HG03565 (cell line): ENCODE measurements around the gene SRPK3.
"Not testable (repeated sequence)": the region's sequence is repeated elsewhere in the genome, so short reads cannot be mapped to it uniquely, and the experiment has no call there.

ENCODE experiments used
- ATAC-seq: cut with Tn5 transposase; IDR thresholded peaks from one replicate; pipeline ENCODE4 v1.9.1; 2021; ENCODE audit warnings: mild to moderate bottlenecking, moderate library complexity; ENCODE audit not compliant: unreplicated experiment

SRPK3 gene

GRCh38 chrX:153745067-153745433 is 35.8 kb upstream of the SRPK3 start:
- not testable (repeated sequence) for ATAC-seq

- ATAC-seq: no peak
Observed at GRCh38 chrX:153746359-153746758, 34.5 kb upstream of the SRPK3 start.

- not testable (repeated sequence) for ATAC-seq
Observed at GRCh38 chrX:153746991-153747390, 33.9 kb upstream of the SRPK3 start.

GRCh38 chrX:153749017-153749416 is 31.8 kb upstream of the SRPK3 start:
- ATAC-seq: not testable (repeated sequence)

GRCh38 chrX:153750127-153750774 is 30.6 kb upstream of the SRPK3 start:
- no peak for ATAC-seq

GRCh38 chrX:153755136-153755535 is 25.7 kb upstream of the SRPK3 start:
- no peak for ATAC-seq

- ATAC-seq: no peak
Observed at GRCh38 chrX:153761863-153762262, 19.0 kb upstream of the SRPK3 start.

- ATAC-seq: no peak
Observed at GRCh38 chrX:153762626-153763173, 18.1 kb upstream of the SRPK3 start.

GRCh38 chrX:153763298-153763932 is 17.4 kb upstream of the SRPK3 start:
- ATAC-seq: no peak

- ATAC-seq: no peak
Observed at GRCh38 chrX:153763989-153764755, 16.7 kb upstream of the SRPK3 start, which contains the start of gene PLXNB3. Gene PLXNB3 (plus strand): TSS chrX:153764249. CDS start chrX:153765536, 1,287 bp downstream.

GRCh38 chrX:153764786-153765137 is 16.1 kb upstream of the SRPK3 start:
- ATAC-seq: no peak

- ATAC-seq: no peak
Observed at GRCh38 chrX:153765138-153766079, 15.4 kb upstream of the SRPK3 start.

GRCh38 chrX:153766098-153766817 is 14.6 kb upstream of the SRPK3 start:
- ATAC-seq: no peak

- no peak for ATAC-seq
Observed at GRCh38 chrX:153766871-153767673, 13.8 kb upstream of the SRPK3 start.

GRCh38 chrX:153767674-153768055 is 13.2 kb upstream of the SRPK3 start:
- ATAC-seq: no peak

GRCh38 chrX:153768311-153769157 is 12.3 kb upstream of the SRPK3 start:
- no peak for ATAC-seq

GRCh38 chrX:153769158-153769864 is 11.5 kb upstream of the SRPK3 start:
- no peak for ATAC-seq
